NCI-H82 treated with DMSO at 0.1 percent for 48 hours (cell line): Measurements from ENCODE around the gene ATP11A.

Experiments used
- DNase-seq: peaks from one replicate; lab custom pipeline; 2025; ENCODE audit not compliant: unreplicated experiment; lab: John Stamatoyannopoulos, UW

ATP11A gene

DNA sequence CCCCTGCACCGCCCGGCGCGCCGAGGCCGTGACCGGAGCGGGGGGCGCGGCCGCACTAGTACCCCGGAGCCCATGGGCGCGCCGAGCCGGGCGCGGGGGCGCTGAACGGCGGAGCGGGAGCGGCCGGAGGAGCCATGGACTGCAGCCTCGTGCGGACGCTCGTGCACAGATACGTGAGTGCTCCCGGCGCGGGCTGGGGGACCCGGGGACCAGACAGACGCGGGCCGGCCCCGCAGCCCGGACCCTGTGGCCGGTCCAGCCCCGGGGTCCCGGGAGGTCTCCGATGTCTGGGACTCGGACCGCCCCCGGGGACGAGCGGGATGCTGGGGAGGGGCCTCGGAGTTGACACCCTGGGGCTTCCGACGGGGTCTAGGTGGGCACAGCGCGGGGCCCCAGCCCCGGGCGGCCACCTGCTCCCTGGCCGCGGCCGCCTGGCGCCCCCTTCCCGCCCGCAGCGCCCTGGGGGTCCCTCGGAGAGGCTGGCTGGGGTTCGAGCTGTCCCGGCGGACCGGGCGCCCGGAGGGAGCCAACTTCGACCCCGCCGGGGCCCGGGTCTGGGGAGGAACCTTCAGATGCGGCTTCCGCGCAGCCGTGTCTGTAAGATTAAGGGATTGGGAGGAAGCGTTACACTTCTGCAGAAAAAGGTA lies 568 bp downstream of the ATP11A start:
- no peak for DNase-seq

GRCh38 chr13:112692104-112692503 lies 2.3 kb downstream of the ATP11A start:
- DNase-seq: no peak

- no peak for DNase-seq
Measured at GRCh38 chr13:112692586-112692985, 2.7 kb downstream of the ATP11A start.

DNA sequence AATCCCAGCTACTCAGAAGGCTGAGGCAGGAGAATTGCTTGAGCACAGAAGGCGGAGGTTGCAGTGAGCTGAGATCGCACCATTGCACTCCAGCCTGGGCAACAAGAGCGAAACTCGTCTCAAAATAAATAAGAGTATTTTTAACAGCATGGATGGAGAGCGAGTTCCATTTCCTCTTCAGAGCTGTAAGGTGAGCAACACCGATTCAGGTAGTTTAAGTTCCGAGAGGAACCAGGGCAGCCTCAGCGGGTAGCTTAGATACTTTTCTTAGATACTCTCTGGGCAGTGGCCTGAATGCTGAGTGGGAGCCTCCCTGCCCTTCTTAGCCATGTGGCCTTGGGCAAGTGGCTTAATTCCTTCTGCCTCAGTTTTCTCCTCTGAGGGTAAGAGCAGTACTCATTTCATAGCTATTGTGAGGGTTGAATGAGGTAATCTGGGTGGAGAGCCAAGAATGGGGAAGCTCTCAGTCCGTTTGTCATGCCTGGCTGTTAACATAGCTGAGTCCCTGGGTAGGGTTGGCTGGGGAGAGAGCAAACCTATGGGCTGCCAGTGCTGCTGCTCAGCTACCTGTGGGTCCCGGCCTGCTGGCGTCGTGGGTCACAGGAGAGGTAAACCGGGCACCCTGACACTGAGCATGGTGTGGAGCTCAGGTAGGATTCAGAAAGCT lies 4.1 kb downstream of the ATP11A start:
- DNase-seq: no peak

DNA sequence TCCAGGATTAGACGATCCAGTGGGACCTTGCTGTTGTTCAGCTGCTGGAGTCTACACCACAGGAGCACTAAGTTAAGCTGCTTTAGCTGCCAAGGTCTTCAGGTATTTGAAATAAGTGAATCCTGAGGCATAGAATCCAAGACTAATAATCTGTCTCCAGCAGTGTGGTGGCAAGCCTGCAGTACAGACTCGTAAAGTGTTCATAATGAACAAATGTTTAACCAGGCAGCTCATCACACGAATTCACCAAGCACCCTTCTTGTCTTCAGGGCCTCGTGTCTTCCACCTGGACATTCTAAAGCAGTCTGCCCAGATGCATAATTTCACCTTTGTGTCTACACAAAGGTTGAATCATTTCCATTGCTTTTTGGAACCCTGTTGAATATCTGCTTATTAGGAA lies 5.3 kb downstream of the ATP11A start:
- DNase-seq: no peak

DNA sequence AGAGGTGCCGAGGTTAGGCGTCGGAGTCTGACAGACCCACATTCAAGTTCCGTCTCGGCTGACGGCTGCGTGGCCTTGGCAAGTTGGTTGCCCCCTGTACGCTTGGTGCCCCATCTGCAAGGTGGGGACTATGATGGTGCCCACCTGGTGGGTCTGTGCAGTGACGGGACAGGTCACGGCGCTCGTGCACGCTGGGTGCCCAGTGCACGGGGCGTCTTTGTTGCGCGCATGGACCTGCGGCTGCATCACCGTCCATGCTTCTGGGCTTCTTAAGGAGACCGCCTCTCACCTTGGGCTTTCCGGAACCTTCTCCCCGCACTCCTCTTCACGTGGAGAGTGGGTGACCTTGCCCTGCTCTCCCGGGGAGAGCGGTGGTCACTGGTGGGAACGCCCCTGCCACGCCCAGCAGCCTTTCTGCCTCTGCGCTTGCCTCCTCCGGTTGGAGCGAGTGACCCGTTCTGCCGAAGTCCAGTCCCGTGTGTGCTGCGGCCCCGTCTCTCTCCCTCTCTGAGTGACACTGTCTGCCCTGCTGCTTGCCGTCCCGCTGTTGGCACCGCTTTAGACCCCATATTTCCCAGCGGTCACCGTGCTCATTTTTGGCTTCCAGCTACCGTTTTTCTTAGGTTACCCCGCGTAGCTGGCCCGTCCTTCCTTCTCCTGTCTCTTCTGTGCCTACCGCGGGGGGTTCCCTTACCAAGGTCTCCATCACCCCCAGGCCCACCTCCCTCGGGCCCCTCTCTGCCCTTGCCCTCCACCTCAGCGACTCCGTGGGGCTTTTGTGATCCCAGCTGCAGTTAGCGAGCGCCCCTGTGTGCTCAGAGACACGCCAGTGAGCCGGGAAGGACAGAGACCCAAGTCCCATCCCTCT lies 6.4 kb downstream of the ATP11A start:
- DNase-seq: no peak

GRCh38 chr13:112696869-112697465 lies 7.1 kb downstream of the ATP11A start:
- no peak for DNase-seq

GRCh38 chr13:112697756-112698655 lies 8.2 kb downstream of the ATP11A start:
- no peak for DNase-seq

GRCh38 chr13:112699322-112699918 lies 9.6 kb downstream of the ATP11A start:
- DNase-seq: no peak

- no peak for DNase-seq
Measured at GRCh38 chr13:112700291-112701060, 10.6 kb downstream of the ATP11A start.

GRCh38 chr13:112702341-112702985 lies 12.6 kb downstream of the ATP11A start:
- no peak for DNase-seq

DNA sequence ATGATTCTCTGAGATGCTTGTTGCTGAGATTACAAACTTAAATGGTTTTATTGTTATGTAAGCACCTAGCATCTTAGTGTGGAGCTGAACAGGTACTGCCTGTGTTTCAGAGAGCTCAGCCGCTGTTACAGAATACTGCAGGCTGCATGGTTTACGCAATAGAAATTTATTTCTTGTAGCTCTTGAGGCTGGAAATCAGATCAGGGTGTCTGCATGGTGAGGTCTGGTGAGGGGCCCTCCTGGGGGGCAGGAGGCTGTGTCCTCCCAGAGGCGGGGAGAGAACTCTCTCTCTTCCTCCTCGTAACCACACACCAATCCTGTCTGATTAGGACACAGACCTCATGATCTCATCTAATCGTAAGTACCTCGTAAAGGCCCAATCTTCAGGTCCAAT lies 13.1 kb downstream of the ATP11A start:
- DNase-seq: no peak

DNA sequence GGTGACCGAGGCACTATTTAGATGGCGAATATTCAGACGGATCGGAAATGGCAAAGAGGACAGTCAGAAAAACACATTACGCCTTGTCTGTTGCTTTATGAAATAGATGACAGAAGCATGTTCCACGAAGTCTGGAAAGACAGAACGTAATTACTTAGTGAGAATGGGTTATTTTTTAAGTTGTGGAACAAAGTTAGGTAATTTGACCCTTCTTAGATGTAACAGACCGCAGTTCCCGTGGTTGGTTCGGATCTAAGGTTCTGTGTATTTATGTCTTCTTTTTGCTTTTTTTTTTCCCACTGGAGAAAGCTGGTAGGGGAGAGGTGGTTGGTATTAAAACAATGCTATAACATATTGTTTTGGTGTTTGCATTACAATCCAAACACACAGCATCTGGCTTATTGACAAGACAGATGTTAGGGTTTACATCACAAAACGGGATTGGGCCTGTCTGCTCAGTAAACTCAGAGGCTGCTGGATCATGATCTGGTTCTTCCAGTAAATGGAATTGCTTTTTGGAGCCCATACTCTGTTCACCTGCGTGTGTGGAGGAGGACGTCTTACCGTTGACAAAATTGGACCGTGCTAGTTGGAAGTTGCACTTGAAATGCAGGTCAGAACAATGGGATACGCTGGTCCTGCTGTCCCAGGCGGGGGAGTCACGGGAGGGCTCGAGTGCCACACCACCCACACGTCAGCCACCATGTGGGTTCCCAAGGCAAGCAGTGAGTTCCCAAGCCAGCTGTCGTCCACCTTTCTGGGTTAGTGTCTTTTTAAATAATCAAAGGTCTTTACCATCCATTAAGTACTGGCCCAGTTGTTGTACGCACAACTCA lies 13.8 kb downstream of the ATP11A start:
- DNase-seq: no peak

GRCh38 chr13:112704308-112705145 lies 14.7 kb downstream of the ATP11A start:
- no peak for DNase-seq

- no peak for DNase-seq
Measured at GRCh38 chr13:112705286-112705685, 15.4 kb downstream of the ATP11A start.

DNA sequence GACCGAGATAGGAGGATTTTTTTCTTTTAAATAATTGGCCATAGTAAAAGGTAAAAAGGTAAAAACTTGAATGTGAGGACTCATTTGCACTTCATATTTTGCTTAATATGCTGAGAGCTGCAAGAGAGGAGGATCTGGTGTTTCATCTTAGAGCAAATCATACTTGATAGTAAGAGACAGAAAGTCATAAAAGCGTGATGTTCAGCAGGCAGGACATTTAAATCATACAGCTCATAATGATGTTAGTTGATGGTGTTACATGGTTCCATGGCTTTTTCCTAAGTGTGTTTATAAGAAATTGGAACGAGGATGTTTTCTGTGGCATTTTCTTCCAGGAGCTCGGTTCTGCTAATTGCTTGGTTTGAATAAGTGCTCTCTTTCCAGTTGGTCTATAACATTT lies 16.3 kb downstream of the ATP11A start:
- DNase-seq: no peak

DNA sequence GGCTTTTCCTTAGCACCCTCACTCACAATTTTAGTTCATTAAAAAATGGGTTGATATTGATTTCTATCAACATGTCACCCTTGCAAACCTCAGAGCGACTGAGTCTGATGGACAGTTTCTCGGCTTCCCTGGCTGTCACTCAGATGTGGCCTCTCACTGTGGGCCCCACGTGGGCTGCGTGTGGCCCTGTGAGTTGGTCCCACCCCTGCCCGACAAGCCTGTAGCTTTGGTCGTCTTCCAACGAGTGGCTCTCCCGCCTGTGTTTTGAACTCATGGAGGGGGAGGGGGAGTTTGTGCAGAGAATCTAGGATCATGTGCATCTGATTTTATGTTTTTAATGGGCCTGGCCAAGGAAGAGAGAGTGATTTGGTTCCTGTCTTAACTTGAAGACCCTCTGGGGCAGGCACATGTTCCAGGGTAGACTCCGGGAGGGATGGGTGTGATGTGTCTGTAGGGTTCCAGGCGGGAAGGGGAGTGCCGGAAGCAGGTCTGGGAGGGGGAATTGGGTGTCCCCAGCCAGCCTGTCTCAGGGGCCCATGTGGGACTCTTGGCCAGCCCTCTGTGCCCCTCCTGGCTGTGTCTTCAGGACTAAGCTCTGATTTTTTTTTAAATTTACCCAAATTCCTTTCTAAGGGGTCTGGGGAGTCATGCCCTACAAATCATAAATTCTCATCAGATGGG lies 18.9 kb downstream of the ATP11A start:
- no peak for DNase-seq
